NCI-H446 treated with DMSO at 0.1 percent for 48 hours (cell line): Measurements from ENCODE around the gene TMEFF1.

Experiments
- DNase-seq: peaks from one replicate; lab custom pipeline; 2025; lab: John Stamatoyannopoulos, UW

Gene TMEFF1

DNA sequence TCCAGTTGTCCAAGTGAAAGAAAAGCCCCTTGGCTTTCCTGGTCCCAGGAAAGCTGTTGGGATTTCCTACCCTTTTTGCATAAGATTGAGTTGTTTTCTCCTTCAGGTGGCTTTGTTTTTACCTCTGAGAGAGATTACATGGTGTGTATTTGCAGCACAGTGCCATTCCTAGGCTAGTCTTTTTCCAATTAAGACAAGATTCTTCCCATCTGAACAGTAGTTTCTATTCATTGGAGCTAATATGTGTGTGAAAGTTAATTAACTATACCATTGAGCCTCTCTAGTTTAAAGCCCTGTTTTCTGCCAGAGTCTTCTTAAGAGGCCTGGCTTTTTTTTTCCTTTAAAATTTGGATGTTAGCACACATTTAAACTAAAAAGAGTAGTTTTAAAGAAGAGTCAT, 25.9 kb upstream of the TMEFF1 start:
- DNase-seq: no peak

DNA sequence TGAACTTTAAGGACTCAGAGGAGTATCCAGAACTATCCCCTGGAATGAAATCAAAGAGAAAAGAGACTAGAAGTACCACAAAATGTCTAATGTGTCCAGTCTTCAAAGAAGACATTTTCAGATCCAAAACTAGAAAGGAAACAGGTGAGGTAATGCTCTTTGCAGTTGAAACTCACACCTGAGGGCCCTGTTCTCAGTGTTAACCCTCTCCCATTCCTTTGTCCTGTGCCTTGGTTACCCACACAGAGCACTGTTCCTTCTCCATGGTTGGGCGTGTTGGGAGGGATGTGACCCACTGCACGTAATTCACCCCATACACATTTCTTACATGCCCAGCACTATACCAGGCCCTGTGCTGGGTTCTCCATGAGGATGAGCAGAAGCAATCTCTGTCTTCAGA, 24.7 kb upstream of the TMEFF1 start:
- DNase-seq: no peak

DNA sequence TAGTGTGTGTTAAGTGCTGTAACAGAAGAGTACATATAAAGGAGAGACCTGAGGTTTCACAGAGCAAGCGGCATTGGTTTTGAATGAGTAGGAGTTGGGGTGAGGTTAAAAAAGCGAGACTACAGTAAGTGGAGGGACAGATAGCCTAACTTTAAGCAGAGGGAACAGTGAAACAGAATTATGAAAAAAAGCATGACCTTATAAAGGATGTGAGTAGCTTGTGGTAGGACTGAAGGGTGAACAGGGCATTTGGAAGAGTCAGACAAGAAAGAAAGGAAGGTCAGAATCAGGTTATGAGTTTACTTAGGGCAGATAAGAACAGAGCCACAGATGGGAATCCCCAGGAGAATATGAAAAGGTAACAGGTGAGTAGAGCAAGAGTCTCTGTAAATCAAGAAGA, 23.5 kb upstream of the TMEFF1 start:
- no peak for DNase-seq

DNA sequence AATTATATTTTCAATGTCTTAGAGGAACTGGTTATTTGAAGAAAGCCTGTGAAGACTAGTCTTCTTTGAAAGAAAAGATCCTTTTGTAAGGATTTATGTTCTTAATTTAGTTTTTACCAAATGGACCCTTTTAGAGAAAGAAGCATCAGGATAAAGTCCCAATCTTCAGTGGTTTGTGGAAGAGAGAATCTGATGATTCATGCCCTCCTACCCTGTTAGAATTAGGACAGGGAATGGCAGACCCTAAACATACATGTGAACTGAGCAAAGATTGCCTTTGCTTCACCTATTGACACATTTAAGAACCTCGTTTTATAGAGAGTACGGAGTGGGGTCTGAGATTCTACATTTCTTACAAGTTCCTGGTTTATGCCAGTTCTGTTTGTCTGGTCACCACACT, 20.1 kb upstream of the TMEFF1 start:
- no peak for DNase-seq

DNA sequence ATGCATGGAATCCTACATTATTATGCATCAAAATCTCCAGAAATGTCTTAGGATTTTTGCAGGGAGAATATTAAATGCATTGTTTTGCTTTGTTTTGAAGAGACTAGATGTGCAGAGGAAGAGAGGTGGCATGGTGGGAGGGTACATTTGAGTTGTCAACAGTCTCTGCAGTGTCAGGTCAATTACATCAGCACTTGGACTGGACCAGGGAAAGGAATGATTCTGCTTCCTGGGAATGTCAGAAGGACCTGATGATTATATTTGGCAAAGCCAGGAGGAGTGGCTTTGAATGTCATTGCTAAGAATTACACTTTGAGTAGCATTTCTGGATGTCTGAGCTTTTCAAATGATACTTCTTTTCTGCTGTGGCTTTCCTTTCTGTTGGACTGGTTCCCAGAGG, 17.5 kb upstream of the TMEFF1 start:
- DNase-seq: no peak

DNA sequence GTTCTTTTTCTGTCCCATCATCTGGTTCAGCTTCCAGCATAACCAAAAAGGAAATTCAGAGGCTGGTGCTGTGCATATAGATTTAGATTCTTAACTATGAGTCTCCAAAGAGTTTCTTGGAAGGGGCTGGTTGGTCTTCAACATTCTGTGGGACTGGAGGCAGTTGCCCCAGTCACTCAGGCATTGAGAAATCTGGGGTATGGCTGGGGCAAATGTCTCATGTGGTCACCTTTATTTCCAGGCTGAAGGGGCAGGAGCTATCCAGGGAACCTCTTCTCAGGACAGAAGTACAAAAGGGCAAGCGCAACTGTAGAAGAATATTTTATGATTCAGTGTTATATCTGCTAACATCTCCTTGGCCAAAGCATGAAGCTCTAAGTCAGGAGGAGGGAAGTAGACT, 15.4 kb upstream of the TMEFF1 start:
- no peak for DNase-seq

DNA sequence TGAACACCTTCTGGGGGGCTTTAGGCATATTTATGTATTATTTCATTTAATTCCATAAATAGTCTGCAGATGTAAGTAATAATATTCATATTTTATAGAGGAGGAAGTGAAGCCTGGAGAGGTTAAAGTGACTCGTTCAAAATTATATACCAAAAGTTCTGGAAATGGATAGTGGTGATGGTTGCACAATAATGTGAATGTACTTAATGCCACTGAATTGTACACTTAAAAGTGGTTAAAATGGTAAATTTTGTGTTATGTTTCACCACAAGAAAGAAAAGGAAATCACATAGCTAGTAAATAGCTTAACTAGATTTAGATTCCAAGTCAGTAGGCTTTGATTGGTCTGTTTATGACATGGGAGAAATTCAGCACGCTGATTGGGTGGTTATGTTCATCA, 13.0 kb upstream of the TMEFF1 start:
- DNase-seq: no peak

DNA sequence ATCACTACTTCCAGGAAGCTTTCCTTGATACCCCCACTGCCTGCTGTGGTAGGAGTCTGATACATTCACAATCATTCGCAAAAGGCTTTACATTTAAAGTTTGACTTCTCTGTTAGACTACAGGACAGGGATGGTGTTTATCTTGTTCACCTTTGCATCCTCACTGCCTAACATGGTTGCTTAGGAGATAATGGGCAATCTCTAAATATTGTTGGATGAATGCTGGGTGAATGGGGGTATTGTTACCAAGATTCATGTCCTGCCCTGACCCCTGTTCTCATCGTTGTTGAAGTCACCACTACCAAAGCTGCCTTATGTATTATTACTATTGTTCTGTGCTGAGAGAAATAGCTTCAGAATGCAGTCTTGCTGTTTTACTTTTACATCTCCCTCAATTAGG, 7.7 kb upstream of the TMEFF1 start:
- DNase-seq: no peak

DNA sequence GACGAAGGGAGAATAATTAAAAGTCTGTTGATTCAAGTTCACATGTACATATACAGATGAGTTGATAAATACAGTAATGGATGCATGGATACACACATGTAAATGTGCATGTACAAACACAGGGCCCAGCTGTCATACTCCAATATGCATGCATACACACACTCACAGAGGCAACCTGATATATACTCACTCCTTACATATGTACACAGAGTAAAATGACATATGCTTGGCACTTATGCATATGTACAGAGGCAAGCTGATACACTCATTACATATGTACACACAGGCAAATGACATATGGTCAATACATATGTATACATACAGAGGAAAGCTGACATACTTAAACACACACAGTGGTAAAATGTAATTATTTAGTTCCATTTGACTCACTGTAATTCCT, 7.2 kb upstream of the TMEFF1 start:
- no peak for DNase-seq

DNA sequence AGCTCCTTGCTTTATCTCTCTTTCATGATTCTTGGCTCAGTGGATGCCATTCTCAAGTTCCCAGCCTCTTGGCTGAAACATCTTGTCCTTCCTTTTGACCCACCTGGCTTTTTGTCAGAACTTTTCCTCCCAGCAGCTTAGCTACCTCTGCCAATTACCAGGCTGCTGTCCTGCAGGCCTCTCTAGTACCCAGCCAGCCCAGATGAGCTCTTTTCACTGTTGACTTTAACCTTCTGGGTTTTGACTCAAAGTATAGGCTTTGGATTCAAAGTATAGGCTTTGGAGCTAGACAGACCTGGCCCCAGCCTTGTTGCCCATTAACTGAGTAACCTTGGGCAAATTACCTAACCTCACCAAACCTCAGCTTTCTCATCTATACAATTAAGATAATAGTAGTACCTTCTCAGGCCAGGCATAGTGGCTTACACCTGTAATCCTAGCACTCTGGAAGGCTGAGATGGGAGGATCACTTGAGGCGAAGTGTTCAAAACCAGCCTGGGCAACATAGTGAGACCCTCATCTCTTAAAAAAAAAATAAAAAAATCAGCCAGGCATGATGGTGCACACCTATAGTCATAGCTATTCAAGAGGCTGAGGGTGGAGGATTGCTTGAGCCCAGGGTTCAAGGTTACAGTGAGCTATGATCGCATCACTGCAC, 6.6 kb upstream of the TMEFF1 start:
- DNase-seq: no peak

DNA sequence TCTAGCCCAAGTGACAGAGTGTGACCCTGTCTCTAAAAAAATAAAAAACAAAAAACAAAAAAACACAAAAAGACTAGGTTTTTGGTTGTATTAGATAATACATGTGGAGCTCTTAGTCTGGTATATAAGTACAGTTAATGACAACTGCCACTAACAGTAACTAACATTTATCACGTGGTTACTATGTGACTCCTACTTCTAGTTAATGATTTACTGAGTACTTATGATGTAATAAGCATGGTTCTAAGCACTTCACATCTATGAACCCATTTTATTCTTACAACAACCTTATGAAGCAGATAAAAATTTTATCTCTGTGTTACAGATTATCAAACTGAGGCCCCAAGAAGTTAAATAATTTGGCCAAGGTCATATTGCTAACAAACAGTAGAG, 6.1 kb upstream of the TMEFF1 start:
- DNase-seq: no peak

DNA sequence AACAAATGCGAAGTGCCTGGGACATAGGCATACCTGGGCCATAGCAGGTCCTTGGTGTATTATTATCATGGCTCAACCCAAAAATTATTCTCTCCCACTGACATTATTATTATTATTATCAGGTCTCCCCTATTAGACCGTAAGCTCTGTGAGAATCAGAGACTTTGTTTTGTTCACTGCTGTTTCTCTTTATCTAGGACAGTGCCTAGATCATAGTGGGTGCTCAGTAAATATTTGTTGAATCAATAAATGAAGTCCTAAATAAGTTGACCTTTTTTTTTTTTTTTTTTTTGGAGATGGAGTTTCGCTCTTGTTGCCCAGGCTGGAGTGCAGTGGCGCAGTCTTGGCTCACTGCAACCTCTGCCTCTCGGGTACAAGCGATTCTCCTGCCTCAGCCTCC, 4.9 kb upstream of the TMEFF1 start:
- no peak for DNase-seq

DNA sequence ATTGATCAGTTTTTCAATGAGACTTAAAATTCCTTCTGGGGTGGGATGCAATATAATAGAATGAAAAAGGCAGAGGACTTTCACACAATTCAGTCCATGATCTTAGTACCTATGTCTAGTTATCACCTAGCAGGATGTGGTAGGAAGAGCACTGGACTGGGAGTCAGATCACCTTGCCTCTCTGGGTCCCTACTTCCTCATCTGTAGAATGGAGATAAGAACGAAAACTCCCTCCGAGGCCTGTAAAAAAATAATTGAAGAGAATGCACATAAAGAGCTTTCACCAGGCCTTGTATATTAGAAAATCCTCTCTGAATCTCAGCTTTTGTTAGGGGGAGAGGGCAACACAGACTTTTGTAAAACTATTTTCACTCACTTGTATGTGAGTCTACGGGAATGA, 681 bp upstream of the TMEFF1 start:
- no peak for DNase-seq

DNA sequence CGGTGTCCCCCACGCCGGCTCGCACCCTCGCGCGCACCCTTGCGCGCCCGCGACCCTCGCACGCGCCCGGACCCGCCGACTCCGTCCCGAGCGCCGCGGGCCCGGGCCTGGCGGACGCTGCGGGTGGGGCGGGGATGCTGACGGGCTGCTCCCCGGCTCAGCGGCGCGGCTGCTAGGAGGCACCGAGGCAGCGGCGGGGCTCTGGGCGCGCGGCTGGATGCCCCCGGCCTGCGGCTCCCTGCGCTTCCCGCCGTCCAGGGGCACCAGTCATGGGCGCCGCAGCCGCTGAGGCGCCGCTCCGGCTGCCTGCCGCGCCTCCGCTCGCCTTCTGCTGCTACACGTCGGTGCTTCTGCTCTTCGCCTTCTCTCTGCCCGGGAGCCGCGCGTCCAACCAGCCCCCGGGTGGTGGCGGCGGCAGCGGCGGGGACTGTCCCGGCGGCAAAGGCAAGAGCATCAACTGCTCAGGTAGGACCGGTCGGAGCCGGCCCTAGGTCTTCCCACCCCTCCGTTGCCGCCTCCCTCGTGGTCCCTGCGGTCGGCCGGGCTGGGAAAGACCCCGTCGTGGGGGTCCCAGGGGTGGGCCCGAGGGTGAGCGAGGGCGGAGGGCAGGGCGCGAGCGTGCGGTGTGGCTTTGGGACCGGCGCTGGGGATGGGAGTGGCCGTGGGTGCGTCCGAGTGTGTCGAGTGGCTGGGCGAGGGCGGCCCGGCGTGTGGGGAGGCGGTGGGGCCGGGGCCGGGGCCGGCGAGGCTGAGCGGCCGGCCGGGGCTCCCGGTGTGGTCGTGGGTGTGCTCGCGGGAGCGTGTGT, 530 bp downstream of the TMEFF1 start:
- no peak for DNase-seq

DNA sequence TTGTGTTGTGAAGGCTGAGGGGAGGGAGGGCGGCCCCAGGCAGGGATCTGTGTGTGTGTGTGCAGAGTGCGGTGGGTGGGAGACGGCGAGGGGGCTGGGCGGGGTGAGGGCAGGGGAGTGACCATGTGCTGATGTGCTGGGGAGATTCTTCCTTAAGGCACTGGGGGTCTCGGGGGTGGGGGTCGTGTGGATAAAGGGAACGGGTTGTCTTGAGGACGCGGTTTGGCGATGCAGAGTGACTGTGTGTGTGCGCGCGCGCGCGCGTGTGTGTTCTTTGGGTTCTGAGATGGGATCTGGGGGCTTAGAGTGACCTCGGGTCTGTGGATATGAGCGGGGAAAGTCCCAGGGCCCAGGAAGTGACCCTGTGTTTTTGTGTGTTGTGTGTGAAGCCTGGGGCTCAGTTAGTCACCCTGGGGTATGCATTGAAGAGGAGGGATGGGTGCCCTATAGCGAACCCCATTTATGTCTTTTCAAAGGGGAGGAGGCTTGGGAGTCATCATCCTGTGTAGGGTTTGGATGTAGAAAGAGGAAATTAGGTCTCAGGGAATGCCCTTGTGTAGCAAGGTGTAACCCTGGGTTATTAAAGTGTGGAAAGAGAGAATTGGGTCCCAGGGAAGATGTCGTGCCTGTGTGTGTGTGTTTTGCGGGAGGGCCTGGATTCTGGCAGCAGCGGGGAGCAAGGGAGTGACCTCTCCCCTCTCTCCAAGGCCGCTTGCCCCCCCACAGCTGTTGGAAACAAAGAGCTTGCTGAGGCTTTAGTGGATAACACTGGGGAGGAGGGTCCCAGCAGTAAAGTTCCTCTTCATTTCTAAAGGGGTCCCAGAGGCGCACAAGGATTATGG, 1.4 kb downstream of the TMEFF1 start:
- DNase-seq: no peak

DNA sequence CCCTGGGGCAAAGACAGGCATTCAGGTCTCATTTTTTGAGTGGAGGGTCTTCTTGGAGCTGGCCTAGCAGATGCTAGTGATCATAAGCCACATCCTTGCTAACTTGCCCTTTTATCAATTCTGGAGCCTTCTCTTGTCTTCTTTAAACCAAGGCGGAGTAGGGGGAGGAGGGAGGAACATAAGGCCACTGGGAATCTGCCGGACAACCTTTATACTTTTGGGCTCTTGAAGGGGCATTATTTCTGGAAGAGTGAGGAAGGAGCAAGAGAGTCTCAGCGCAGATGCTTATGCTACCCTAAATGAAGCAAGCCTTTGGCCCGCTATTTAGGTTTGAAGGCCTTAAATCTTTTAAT, 2.0 kb downstream of the TMEFF1 start:
- no peak for DNase-seq

DNA sequence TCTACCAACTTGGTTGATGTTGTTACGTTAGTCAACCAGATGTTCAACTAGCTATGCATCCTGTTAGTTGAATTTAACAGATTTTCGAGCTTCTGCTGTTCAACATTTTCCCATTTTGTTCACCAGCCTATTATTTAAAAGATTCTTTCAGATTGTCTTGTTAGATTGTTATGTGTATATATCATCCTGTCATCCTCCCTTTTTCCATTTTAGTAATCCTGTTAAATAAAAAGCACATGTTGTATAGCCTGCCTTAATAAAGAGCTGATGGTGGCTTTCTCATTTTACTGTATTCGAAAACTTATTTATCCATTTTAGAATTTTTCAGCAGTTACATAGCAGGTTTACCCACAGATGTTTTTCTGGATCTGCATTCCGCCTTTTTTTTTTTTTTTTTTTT, 4.3 kb downstream of the TMEFF1 start:
- DNase-seq: no peak

DNA sequence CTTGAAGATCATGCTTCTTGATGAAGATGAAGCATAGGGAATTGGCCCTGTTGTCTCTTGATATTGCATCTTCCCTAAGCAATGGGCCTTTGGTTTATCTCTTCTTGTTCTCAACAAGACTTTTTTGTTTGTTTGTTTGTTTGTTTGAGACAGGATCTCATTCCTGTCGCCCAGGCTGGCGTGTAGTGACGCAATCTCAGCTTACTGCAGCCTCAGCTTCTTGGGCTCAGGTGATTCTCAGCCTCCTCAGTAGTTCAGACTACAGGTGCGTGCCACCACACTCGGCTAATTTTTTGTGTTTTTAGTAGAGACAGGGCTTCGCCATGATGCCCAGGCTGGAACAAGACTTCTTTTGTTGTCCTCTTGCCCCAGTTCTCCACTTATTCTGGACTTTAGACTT, 5.2 kb downstream of the TMEFF1 start:
- DNase-seq: no peak

DNA sequence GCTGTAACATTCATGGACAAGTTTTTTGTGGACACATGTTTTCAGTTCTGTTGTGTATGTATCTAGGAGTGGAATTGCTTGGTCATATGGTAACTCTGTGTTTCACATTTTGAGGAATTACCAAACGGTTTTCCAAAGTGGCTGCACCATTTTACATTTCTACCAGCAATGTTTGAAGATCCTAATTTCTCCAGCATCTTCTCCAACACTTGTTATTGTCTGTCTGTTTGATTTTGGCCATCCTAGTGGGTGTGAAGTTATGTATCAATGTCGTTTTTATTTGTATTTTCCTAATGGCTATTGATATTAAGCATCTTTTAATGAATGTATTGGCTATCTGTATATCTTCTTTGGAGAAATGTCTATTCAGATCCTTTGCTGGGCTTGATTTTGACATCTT, 6.9 kb downstream of the TMEFF1 start:
- DNase-seq: no peak

DNA sequence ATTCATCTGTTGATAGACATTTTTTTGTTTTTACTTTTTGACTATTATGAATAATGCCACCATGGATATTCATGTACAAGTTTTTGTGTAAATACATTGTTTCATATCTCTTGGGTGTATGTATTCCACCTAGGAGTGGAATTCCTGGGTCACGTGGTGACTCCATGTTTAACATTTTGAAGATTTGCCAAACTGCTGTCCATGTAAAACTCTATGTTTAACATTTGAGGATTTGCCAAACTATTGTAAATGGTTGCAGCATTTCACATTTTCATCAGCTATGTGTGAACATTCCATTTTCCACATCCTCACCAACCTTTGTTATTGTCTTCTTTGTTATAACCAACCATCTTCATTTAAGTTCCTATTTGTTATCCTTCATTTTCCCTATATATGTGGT, 12.2 kb downstream of the TMEFF1 start:
- DNase-seq: no peak

DNA sequence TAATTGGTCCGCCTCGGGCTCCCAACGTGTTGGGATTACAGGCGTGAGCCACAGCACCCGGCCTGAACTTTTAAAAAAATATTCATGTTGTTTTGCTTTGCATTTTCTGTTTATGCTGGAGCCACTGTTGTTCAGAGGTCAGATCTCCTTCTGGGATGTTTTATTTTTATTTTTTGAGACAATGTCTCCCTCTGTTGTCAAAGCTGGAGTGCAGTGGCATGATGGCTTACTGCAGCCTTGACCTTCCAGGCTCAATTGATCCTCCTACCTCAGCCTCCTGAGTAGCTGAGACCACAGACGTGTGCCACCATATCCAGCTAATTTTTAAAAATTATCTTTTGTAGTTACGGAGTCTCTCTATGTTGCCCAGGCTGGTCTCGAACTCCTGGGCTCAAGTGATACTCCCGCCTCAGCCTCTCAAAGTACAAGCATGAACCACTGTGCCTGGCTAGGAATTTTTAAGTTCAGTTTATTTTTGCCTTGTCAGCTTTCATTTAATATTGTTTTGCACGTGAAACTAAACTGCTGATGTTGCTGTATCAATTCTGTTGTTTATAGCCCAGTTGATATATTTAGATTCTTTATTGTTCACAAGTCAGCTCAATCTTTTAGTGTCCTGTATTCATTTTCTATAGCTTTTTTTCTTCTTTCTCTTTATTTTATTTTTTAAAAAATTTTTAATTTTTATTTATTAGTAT, 13.7 kb downstream of the TMEFF1 start:
- DNase-seq: no peak

DNA sequence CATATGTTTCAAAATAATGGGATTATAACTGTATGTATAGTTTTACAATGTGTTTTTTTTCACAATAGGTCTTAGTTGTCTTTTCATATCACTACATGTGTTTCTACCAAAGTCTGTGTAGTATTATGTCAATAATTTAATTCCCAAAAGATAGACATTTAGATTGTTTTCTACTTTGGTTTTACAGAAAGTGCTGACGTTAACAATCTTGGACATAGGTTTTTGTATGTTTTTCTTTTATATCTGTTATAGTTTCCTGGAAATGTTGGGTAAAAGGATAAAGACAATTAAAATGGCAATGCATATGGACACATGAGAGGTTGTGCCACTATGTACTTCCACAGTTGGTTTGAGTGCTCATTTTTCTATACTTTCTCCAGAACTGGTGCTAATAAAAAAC, 15.2 kb downstream of the TMEFF1 start:
- DNase-seq: no peak

DNA sequence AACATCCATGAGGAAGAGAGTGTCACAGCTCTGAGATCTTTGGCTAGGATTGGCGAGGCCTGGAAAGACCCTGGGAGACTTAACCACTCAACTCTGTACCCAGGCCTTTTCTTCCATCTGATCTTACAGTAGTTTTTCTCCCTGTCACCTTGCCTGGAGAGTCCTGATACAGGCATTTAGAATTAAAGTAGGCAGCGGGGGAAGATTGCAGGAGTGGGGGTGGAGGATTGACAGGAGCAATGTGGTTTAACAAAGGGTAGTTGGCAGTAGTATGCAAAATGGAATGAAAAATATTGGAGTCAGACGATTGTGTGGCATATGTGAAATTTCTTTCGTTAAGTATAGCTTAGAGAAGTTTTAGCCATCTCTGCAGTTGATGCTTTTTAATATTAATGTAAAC, 16.9 kb downstream of the TMEFF1 start:
- DNase-seq: no peak
